Smooth muscle cell (in vitro differentiated cells): ENCODE results near the gene CRTAP. TPM values are rescaled to one million over a fixed set of nuclear protein-coding genes. Genes with fewer than 3 reads are reported as not detected.
A peak's percentile ranks its signal among the peaks of the same experiment; 100 is the strongest.

ENCODE experiments used
- DNase-seq: peaks from one replicate; lab custom pipeline; 2025; ENCODE audit not compliant: unreplicated experiment; lab: John Stamatoyannopoulos, UW
- H2AFZ ChIP-seq: fragments of 200-600 bp; sonication (generic); 2 replicates; pipeline ENCODE4 v1.6.0; 2016; ENCODE audit warnings: antibody characterized with exemption, low read depth, mild to moderate bottlenecking
- H3F3A ChIP-seq: fragments of 200-600 bp; sonication (generic); 2 replicates; pipeline ENCODE4 v1.6.0; 2017; ENCODE audit warnings: antibody characterized with exemption, low read depth
- H3K27ac ChIP-seq: fragments of 200-600 bp; sonication (generic); 2 replicates; pipeline ENCODE4 v1.5.1; 2016; ENCODE audit warnings: low read depth, mild to moderate bottlenecking
- H3K27me3 ChIP-seq: fragments of 200-600 bp; sonication (generic); 2 replicates; pipeline ENCODE4 v1.6.1; 2016; ENCODE audit warnings: low read depth, mild to moderate bottlenecking
- H3K36me3 ChIP-seq: fragments of 200-600 bp; sonication (generic); 2 replicates; pipeline ENCODE4 v1.5.1; 2016; ENCODE audit warnings: low read depth
- H3K4me1 ChIP-seq: fragments of 200-600 bp; sonication (generic); 2 replicates; pipeline ENCODE4 v1.5.1; 2016; ENCODE audit warnings: low read depth
- H3K4me2 ChIP-seq: fragments of 200-600 bp; sonication (generic); 2 replicates; pipeline ENCODE4 v1.6.0; 2016; ENCODE audit warnings: mild to moderate bottlenecking
- H3K4me3 ChIP-seq: fragments of 200-600 bp; sonication (generic); 2 replicates; pipeline ENCODE4 v1.5.1; 2016; ENCODE audit warnings: mild to moderate bottlenecking
- H3K79me2 ChIP-seq: fragments of 200-600 bp; sonication (generic); 2 replicates; pipeline ENCODE4 v1.6.0; 2016; ENCODE audit warnings: low read depth, mild to moderate bottlenecking
- H3K9ac ChIP-seq: fragments of 200-600 bp; sonication (generic); 2 replicates; pipeline ENCODE4 v1.6.0; 2016; ENCODE audit warnings: low read depth
- H3K9me3 ChIP-seq: fragments of 200-600 bp; sonication (generic); replicated peaks from 2 replicates; pipeline ENCODE4 v1.5.1; 2016; ENCODE audit warnings: low read depth
- H4K20me1 ChIP-seq: fragments of 200-600 bp; sonication (generic); 2 replicates; pipeline ENCODE4 v1.6.0; 2016; ENCODE audit warnings: low read depth
- CTCF ChIP-seq: fragments of 200-600 bp; sonication (generic); IDR thresholded peaks from 2 replicates; pipeline ENCODE4 v1.5.1; 2017; ENCODE audit warnings: borderline replicate concordance, mild to moderate bottlenecking, antibody characterized with exemption; ENCODE audit not compliant: insufficient read depth, poor library complexity, severe bottlenecking
- WGBS: methylation state at CpG from one replicate; pipeline ENCODE4 v1.1.7; 2016; ENCODE audit warnings: low lambda C conversion rate; 5-methylcytosine and 5-hydroxymethylcytosine counted together
- polyA plus RNA-seq: library from polyadenylated mRNA; unstranded; fragments of >200 nt; fragmentation: Nextera tagmentation; extraction: Ambion mirVana; gene quantifications from 2 replicates; pipeline ENCODE4 v1.2.1, GENCODE V29; 2016
- total RNA-seq: library from RNA; depleted of rRNA; stranded (reverse); fragments of >200 nt; gene quantifications from 2 replicates; pipeline ENCODE4 v1.2.3, GENCODE V29; 2014

Gene CRTAP
- total and polyA plus RNA-seq, 2 experiments from 2014 or later = 195 to 206 TPM

GRCh38 chr3:33092496-33093254 is 21.1 kb upstream of the CRTAP start:
- no peak overlapping the region for H3K4me2 ChIP-seq
- no peak overlapping the region for H2AFZ ChIP-seq
- peaks cover 83% of the 10 kb centered on the region for H4K20me1 ChIP-seq
- no peaks in the 10 kb centered on the region for H3K27me3 ChIP-seq
- H3K4me3 ChIP-seq = no peak overlapping the region
- H3K27ac ChIP-seq = no peak overlapping the region
- H3K79me2 ChIP-seq = peaks cover 64% of the 10 kb centered on the region
- H3F3A ChIP-seq = no peaks in the 10 kb centered on the region
- no peak for DNase-seq
- H3K4me1 ChIP-seq = no peaks in the 10 kb centered on the region
- no peak overlapping the region for H3K9ac ChIP-seq
- H3K36me3 ChIP-seq = no peaks in the 10 kb centered on the region
- TF ChIP-seq CTCF = no peak
- 90% methylated on average over 8 of the region's 9 CpGs for WGBS
- no peaks in the 10 kb centered on the region for H3K9me3 ChIP-seq

DNA sequence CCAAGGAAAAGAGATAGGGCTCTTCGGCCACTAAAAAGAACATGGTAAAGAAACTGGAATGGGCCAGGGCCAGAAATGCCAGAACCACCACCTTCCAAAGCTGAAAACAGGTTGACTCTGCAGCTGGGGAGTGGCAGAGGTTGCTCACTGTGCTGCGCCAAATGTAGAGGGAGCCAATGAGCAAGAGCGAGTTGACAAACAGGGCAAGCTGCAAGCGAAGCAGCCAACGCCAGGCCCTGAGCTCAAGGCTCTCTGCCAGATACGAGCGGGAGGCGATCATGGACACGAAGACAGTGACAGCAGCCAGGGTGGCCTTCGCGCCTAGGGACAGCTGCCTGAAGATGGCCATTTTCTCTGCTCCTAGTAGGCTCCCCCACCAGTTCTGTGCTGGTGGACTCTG is 20.0 kb upstream of the CRTAP start:
- Histone ChIP-seq H4K20me1 (peaks cover 72% of the 10 kb centered on the region), H3K4me2 (no peak overlapping the region), H3K4me1 (no peaks in the 10 kb centered on the region), H3K9ac (no peak overlapping the region), H3K4me3 (no peak overlapping the region), H3K9me3 (no peaks in the 10 kb centered on the region), H3F3A (no peaks in the 10 kb centered on the region), H3K79me2 (peaks cover 55% of the 10 kb centered on the region), H3K27ac (no peak overlapping the region), H2AFZ (no peak overlapping the region), H3K36me3 (no peaks in the 10 kb centered on the region), H3K27me3 (no peaks in the 10 kb centered on the region)
- DNase-seq = no peak
- TF ChIP-seq CTCF = no peak
- 88% methylated on average over 11 of the region's 11 CpGs for WGBS

DNA sequence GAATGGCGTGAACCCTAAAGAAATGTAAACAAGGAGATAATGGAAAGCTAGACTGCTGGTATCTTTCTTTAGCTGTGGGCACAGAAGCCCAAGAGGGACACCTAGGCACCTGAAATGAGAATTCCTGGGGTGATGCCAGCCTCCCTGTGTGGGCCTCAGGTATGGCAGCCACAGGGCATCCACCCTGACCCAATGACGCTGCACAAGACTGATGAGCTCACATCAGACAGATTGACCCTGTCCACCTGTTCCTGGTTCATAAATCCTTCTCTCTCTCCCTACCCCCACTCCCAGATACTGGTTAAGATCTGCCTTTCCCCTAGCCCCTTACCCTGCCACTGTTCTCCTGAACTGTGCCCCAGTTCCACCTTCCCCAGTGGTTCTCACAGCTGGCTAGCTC is 18.4 kb upstream of the CRTAP start:
- Histone ChIP-seq H3K79me2 (peaks cover 39% of the 10 kb centered on the region), H2AFZ (no peak overlapping the region), H3K9me3 (no peaks in the 10 kb centered on the region), H3K9ac (no peak overlapping the region), H4K20me1 (peaks cover 56% of the 10 kb centered on the region), H3K27me3 (no peaks in the 10 kb centered on the region), H3K27ac (no peak overlapping the region), H3K36me3 (no peaks in the 10 kb centered on the region), H3F3A (no peaks in the 10 kb centered on the region), H3K4me3 (peak overlapping the region; percentile 91), H3K4me2 (peak overlapping the region; percentile 97), H3K4me1 (no peaks in the 10 kb centered on the region)
- no peak for DNase-seq
- TF ChIP-seq CTCF = no peak
- 94% methylated on average over 2 of the region's 2 CpGs for WGBS
